Hepatocyte (in vitro differentiated cells): ENCODE data around the gene KRTAP23-1.

ENCODE experiments used
- EZH2 ChIP-seq: fragments of 200-600 bp; sonication (generic); IDR thresholded peaks from 2 replicates; pipeline ENCODE4 v1.6.1; 2016; ENCODE audit warnings: antibody characterized with exemption, mild to moderate bottlenecking, borderline replicate concordance
- EZH2phosphoT487 ChIP-seq: fragments of 200-600 bp; sonication (generic); IDR thresholded peaks from one replicate; pipeline ENCODE4 v1.6.1; 2018; ENCODE audit warnings: antibody characterized with exemption, mild to moderate bottlenecking, low read depth, moderate library complexity; ENCODE audit not compliant: unreplicated experiment, severe bottlenecking
- TF ChIP-seq, protein P1 (sequence below): fragments of 200-600 bp; sonication (generic); IDR thresholded peaks from 2 replicates; pipeline ENCODE4 v1.5.1; 2016; ENCODE audit warnings: antibody characterized with exemption, mild to moderate bottlenecking; ENCODE audit not compliant: poor library complexity

DNA sequence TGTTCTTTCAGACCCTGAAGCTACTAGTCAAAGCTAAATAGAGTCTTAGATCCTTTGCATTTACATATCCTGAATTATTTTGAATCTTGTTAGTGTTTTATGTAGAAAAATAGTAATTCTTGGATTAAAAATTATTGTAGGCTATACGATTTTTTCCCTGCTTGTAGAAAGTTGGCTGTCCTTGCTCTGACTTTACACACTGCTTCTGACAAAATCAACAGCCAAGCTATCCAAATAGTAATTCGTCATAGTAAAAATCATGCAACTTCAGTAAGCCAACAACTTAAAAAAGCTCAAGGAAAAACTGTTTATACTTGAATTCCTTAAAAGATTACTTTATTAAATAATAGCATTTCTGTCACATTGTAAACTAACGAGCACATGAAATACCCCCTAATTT is 7.5 kb upstream of the KRTAP23-1 start:
- TF ChIP-seq EZH2, result no peak
- TF ChIP-seq, protein P1, sequence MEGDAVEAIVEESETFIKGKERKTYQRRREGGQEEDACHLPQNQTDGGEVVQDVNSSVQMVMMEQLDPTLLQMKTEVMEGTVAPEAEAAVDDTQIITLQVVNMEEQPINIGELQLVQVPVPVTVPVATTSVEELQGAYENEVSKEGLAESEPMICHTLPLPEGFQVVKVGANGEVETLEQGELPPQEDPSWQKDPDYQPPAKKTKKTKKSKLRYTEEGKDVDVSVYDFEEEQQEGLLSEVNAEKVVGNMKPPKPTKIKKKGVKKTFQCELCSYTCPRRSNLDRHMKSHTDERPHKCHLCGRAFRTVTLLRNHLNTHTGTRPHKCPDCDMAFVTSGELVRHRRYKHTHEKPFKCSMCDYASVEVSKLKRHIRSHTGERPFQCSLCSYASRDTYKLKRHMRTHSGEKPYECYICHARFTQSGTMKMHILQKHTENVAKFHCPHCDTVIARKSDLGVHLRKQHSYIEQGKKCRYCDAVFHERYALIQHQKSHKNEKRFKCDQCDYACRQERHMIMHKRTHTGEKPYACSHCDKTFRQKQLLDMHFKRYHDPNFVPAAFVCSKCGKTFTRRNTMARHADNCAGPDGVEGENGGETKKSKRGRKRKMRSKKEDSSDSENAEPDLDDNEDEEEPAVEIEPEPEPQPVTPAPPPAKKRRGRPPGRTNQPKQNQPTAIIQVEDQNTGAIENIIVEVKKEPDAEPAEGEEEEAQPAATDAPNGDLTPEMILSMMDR, result no peak
- TF ChIP-seq EZH2phosphoT487, result no peak
